ENCODE measurements around the gene MACROD1.
"Not testable (repeated sequence)": the region's sequence is repeated elsewhere in the genome, so short reads cannot be mapped to it uniquely, and the experiment has no call there.

Gene MACROD1

DNA sequence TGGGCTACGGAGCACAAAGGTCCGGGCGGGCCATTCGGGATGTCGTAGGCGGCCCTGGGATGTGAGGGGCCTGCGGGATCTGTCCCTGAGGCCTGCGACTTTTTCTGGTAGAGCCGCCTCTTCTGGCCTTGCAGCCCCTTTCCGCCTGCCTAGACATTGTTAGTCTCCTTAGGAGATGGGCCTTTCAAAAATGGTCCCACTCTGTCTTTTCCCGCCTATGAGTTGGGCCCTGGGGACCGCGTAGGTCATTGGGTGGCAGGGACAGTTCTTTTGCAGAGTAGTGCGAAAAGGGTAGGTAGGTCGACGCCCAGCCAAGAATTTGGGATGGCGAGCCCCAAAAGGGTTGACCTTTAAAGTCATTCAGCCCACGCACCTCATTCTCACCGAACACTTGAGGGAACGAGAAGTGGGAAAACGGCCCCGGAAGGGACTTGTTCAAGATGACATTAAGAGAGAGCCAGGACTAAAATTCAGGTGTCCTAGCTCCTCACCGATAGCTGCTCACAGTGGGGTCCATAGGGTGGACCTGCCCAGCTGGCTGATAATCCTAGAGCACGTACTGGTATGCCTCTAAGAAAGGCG is 178.9 kb downstream of the MACROD1 start:
- no peak for FAIRE-seq
- DNase-seq (ENCODE audit: insufficient read length, low spot score) = no peak
- TF ChIP-seq, protein P1, sequence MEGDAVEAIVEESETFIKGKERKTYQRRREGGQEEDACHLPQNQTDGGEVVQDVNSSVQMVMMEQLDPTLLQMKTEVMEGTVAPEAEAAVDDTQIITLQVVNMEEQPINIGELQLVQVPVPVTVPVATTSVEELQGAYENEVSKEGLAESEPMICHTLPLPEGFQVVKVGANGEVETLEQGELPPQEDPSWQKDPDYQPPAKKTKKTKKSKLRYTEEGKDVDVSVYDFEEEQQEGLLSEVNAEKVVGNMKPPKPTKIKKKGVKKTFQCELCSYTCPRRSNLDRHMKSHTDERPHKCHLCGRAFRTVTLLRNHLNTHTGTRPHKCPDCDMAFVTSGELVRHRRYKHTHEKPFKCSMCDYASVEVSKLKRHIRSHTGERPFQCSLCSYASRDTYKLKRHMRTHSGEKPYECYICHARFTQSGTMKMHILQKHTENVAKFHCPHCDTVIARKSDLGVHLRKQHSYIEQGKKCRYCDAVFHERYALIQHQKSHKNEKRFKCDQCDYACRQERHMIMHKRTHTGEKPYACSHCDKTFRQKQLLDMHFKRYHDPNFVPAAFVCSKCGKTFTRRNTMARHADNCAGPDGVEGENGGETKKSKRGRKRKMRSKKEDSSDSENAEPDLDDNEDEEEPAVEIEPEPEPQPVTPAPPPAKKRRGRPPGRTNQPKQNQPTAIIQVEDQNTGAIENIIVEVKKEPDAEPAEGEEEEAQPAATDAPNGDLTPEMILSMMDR (IDR thresholded peaks at IDR 0.05; ENCODE audit: insufficient read depth, missing control alignments) = no peak

DNA sequence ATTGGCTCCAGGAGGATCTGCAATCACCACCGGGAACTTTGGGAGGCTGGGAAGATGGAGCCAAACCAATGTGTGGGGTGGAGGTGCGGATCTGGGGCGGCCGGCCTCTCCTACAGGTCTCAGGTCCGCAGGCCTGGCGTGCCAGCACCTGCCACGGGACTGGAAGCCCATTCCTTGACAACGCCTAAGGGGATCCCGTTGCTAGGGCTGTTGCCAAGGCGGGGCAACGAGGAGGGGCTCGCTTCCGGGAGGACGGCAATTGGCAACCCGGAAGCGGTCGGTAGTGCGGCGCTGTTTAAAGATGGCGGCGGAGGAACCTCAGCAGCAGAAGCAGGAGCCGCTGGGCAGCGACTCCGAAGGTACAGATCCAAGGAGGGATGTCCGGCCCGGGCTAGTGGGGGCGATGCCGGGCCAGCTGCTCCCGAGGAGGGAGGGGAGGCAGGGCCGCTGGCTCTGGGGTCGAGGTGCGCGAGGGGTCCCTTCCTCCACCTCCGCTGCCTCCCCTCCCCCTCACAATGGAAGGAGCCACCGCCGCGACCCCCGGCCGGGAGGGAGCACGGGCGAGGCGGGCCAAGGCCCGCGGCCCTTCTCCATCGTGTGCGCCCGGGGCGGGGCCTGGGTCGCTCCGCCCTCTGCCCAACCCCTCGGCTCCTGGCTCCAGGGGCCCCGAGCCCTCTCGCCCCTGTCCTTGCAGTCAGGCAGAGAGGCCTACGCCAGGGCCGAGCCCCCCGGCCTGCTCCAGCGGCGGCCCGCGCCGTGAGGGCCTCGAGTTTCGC is 179.6 kb downstream of the MACROD1 start, which contains the start of gene OTUB1:
OTUB1 (plus strand) TSS at position 283 of the 776 bp plus-strand sequence; CDS start at position 302, 19 bp downstream.
- TF ChIP-seq, protein P1 (IDR thresholded peaks at IDR 0.05; ENCODE audit: insufficient read depth, missing control alignments) = no peak
- peak; percentile 97 for DNase-seq (ENCODE audit: insufficient read length, low spot score)
- FAIRE-seq = no peak

GRCh38 chr11:63985812-63986155 is 180.1 kb downstream of the MACROD1 start:
- DNase-seq (ENCODE audit: insufficient read length, low spot score) (no peak), FAIRE-seq (no peak)
- TF ChIP-seq, protein P1 (IDR thresholded peaks at IDR 0.05; ENCODE audit: insufficient read depth, missing control alignments) = no peak

GRCh38 chr11:63979426-63979825 is 186.5 kb downstream of the MACROD1 start:
- FAIRE-seq = no peak
- TF ChIP-seq, protein P1 (IDR thresholded peaks at IDR 0.05; ENCODE audit: insufficient read depth, missing control alignments) = no peak
- DNase-seq (ENCODE audit: insufficient read length, low spot score) = no peak

DNA sequence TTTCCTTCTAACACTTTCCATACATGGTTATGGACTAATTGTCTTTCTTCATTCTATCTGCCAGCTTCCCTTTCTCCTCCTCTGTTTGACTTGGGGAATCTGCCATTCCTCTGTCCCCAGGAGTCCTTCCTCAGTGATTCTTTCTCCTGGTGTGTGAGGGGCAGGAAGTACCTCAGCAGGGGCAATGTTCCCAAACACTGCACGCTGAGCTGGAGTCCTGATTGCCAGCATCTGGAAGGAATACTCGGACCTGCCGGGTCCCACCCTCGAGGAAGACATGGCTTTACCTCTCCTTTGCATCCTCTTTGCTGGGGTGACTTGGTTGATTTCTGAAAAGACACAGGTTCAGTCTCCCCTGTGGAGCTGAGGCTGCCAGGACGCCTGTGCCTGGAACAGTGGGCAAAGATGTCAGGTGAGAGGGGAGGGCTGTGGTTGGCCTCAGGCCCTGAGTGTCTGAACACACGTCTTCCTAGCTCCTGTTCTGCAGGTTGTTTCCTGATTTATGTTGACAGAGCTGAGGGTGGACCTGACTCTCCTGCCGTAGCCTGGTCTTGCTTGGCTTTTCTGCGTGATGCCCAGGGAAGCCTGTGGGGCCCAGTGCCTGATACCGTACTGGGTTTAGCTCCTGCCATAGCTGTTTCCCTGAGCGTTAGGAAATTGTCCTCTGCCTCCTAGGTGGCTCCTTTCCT is 187.2 kb downstream of the MACROD1 start:
- DNase-seq (ENCODE audit: insufficient read length, low spot score) (no peak), FAIRE-seq (no peak)
- TF ChIP-seq, protein P1 (IDR thresholded peaks at IDR 0.05; ENCODE audit: insufficient read depth, missing control alignments) = no peak

DNA sequence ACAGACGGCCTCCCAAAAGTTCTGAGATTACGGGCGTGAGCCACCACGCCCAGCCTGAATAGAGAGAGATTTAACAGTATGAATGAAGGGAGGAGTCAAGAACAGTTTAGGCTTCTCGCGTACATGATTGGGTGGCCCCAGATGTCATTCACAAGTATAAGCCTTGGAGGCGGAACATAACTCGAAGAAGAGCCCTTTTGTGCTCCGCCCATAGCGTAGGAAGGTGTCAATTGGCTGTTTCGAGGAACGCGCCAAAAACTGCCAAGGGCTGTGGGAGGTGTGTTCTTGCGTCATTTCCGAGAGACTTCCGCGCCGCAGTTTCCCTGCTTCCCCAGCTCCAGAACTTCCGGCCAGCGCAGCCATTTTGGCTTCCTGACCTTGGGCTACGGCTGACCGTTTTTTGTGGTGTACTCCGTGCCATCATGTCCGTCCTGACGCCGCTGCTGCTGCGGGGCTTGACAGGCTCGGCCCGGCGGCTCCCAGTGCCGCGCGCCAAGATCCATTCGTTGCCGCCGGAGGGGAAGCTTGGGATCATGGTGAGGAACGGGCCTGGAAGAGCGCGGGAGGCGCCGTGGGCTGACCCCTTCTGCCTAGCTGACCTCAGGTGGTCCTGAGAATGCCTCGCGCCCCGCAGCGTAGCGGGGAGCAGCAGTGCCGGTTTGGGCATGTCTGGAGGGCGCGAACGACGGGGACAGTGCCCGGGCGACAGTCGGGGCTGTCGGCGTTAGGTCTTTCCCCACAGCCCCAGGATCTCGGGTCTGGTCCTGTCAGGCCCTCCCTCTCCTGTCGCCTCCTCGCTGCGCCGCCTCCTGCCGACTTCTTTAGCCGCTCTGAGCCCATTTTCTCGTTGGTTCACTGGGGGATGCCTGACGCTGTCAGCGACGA is 191.4 kb downstream of the MACROD1 start, which contains the start of gene COX8A:
COX8A (plus strand) TSS at position 362 of the 885 bp plus-strand sequence; CDS start at position 423, 61 bp downstream.
- peak; percentile 88 for DNase-seq (ENCODE audit: insufficient read length, low spot score)
- TF ChIP-seq, protein P1 (IDR thresholded peaks at IDR 0.05; ENCODE audit: insufficient read depth, missing control alignments) = no peak
- FAIRE-seq = peak; percentile 70

DNA sequence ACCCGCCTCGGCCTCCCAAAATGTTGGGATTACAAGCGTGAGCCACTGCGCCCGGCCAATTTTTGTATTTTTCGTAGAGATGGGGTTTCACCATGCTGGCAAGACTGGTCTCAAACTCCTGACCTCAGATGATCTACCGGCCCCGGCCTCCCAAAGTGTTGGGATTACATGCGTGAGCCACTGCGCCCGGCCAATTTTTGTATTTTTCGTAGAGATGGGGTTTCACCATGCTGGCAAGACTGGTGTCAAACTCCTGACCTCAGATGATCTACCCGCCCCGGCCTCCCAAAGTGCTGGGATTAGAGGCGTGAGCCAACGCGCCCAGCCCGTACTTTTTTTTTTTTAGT is 192.0 kb downstream of the MACROD1 start:
- FAIRE-seq; DNase-seq (ENCODE audit: insufficient read length, low spot score): not testable (repeated sequence)
